DOHH2 (cell line): ENCODE measurements around the gene PROC.

ENCODE experiments used
- H3F3A ChIP-seq: fragments of 200-600 bp; sonication (generic), shearing (Covaris generic); 2 replicates; pipeline ENCODE4 v1.6.0; 2016; ENCODE audit warnings: antibody characterized with exemption, mild to moderate bottlenecking; ENCODE audit not compliant: control insufficient read depth, insufficient read depth
- H3K27ac ChIP-seq: fragments of 200-600 bp; sonication (generic); 2 replicates; pipeline ENCODE4 v1.5.1; 2014; ENCODE audit warnings: low read depth, mild to moderate bottlenecking, low read length, moderate library complexity
- H3K27me3 ChIP-seq: fragments of 200-600 bp; sonication (generic); 2 replicates; pipeline ENCODE4 v1.6.1; 2014; ENCODE audit warnings: mild to moderate bottlenecking, low read length, mixed read lengths; ENCODE audit not compliant: control insufficient read depth
- H3K36me3 ChIP-seq: fragments of 200-600 bp; sonication (generic); 2 replicates; pipeline ENCODE4 v1.6.1; 2014; ENCODE audit warnings: mild to moderate bottlenecking, low read length, moderate library complexity, mixed read lengths; ENCODE audit not compliant: control insufficient read depth
- H3K4me1 ChIP-seq: fragments of 200-600 bp; sonication (generic); 2 replicates; pipeline ENCODE4 v1.6.1; 2014; ENCODE audit warnings: mild to moderate bottlenecking, low read length, mixed read lengths; ENCODE audit not compliant: control insufficient read depth
- H3K4me2 ChIP-seq: fragments of 200-600 bp; sonication (generic); 2 replicates; pipeline ENCODE4 v1.6.0; 2014; ENCODE audit warnings: mild to moderate bottlenecking, low read length, moderate library complexity
- H3K4me3 ChIP-seq: fragments of 200-600 bp; sonication (generic); 2 replicates; pipeline ENCODE4 v1.5.1; 2014; ENCODE audit warnings: mild to moderate bottlenecking, low read length, mixed read lengths
- H3K79me2 ChIP-seq: fragments of 200-600 bp; sonication (generic); 2 replicates; pipeline ENCODE4 v1.6.1; 2014; ENCODE audit warnings: mild to moderate bottlenecking, low read length, mixed read lengths; ENCODE audit not compliant: control insufficient read depth
- H3K9me2 ChIP-seq: fragments of 200-600 bp; sonication (generic); replicated peaks from 2 replicates; pipeline ENCODE4 v1.6.1; 2014; ENCODE audit warnings: mild to moderate bottlenecking, low read length, mixed read lengths; ENCODE audit not compliant: control insufficient read depth
- H3K9me3 ChIP-seq: fragments of 200-600 bp; sonication (generic); 2 replicates; pipeline ENCODE4 v1.6.1; 2014; ENCODE audit warnings: antibody characterized with exemption, low read length, mixed read lengths; ENCODE audit not compliant: control insufficient read depth, insufficient read depth
- H4K20me1 ChIP-seq: fragments of 200-600 bp; sonication (generic); 2 replicates; pipeline ENCODE4 v1.6.0; 2014; ENCODE audit warnings: low read depth, mild to moderate bottlenecking, antibody characterized with exemption, low read length, moderate library complexity; ENCODE audit not compliant: control insufficient read depth, insufficient read depth
- CTCF ChIP-seq: fragments of 200-600 bp; sonication (generic); IDR thresholded peaks from one replicate; pipeline ENCODE4 v1.5.1; 2014; ENCODE audit warnings: antibody characterized with exemption, mild to moderate bottlenecking, low read depth, low read length; ENCODE audit not compliant: poor library complexity, severe bottlenecking
- EZH2phosphoT487 ChIP-seq: fragments of 200-600 bp; sonication (generic); IDR thresholded peaks from 2 replicates; pipeline ENCODE4 v1.6.1; 2017; ENCODE audit warnings: borderline replicate concordance, mild to moderate bottlenecking, antibody characterized with exemption, low read length, moderate library complexity, mixed read lengths

Gene PROC

GRCh38 chr2:127400533-127400896 lies 17.7 kb upstream of the PROC start:
- TF ChIP-seq CTCF = no peak
- no peak for TF ChIP-seq EZH2phosphoT487
- Histone ChIP-seq H4K20me1 (no peaks in the 10 kb centered on the region), H3K36me3 (no peaks in the 10 kb centered on the region), H3K4me3 (no peak overlapping the region), H3K27me3 (0 out of 2 replicates have a peak, but pooled peaks cover 3% of the 10 kb centered on the region), H3K27ac (no peak overlapping the region), H3K79me2 (no peaks in the 10 kb centered on the region), H3K4me1 (peaks cover 15% of the 10 kb centered on the region), H3F3A (no peaks in the 10 kb centered on the region), H3K9me3 (no peaks in the 10 kb centered on the region), H3K4me2 (no peak overlapping the region), H3K9me2 (no peaks in the 10 kb centered on the region)

- Histone ChIP-seq H3K4me3 (no peak overlapping the region), H3K4me2 (no peak overlapping the region), H4K20me1 (no peaks in the 10 kb centered on the region), H3K4me1 (peaks cover 15% of the 10 kb centered on the region), H3K9me2 (no peaks in the 10 kb centered on the region), H3K27ac (no peak overlapping the region), H3K79me2 (no peaks in the 10 kb centered on the region), H3K27me3 (0 out of 2 replicates have a peak, but pooled peaks cover 3% of the 10 kb centered on the region), H3K9me3 (no peaks in the 10 kb centered on the region), H3K36me3 (no peaks in the 10 kb centered on the region), H3F3A (no peaks in the 10 kb centered on the region)
- TF ChIP-seq CTCF = no peak
- TF ChIP-seq EZH2phosphoT487 = no peak
These were observed 17.1 kb upstream of the PROC start for GRCh38 chr2:127400897-127401756.

GRCh38 chr2:127401757-127402695 lies 16.2 kb upstream of the PROC start:
- 0 out of 2 replicates have a peak, but pooled peaks cover 3% of the 10 kb centered on the region for H3K27me3 ChIP-seq
- peaks cover 15% of the 10 kb centered on the region for H3K4me1 ChIP-seq
- no peak overlapping the region for H3K4me3 ChIP-seq
- H3K36me3 ChIP-seq = no peaks in the 10 kb centered on the region
- no peaks in the 10 kb centered on the region for H3K79me2 ChIP-seq
- H3K9me2 ChIP-seq = no peaks in the 10 kb centered on the region
- no peaks in the 10 kb centered on the region for H4K20me1 ChIP-seq
- TF ChIP-seq EZH2phosphoT487 (no peak), CTCF (no peak)
- H3K27ac ChIP-seq = no peak overlapping the region
- H3K4me2 ChIP-seq = no peak overlapping the region
- H3F3A ChIP-seq = 0 out of 2 replicates have a peak, but pooled peaks cover 3% of the 10 kb centered on the region
- H3K9me3 ChIP-seq = no peaks in the 10 kb centered on the region
